GM23338 (cell line): ENCODE results near the gene OR7G2. TPM values are rescaled to one million over a fixed set of nuclear protein-coding genes. Genes with fewer than 3 reads are reported as not detected.

Experiments used
- ATAC-seq: fragments of 200-7000 bp; cut with Tn5 transposase; 3 replicates; pipeline ENCODE4 v1.9.1; 2020
- DNase-seq: peaks from one replicate; pipeline ENCODE4 v3.0.0-alpha.2; 2015; ENCODE audit warnings: low spot score
- H2AFZ ChIP-seq: fragments of 200-600 bp; sonication (generic); 2 replicates; pipeline ENCODE4 v1.8.0; 2016; ENCODE audit warnings: antibody characterized with exemption, mild to moderate bottlenecking, moderate library complexity
- H3F3A ChIP-seq: fragments of 200-600 bp; sonication (generic); replicated peaks from 2 replicates; pipeline ENCODE4 v1.8.0; 2017; ENCODE audit warnings: antibody characterized with exemption, mixed run types, low read depth
- H3K27ac ChIP-seq: fragments of 200-600 bp; sonication (generic); 2 replicates; pipeline ENCODE4 v1.6.1; 2016; ENCODE audit warnings: low read depth
- H3K27me3 ChIP-seq: fragments of 200-600 bp; sonication (generic); 2 replicates; pipeline ENCODE4 v1.8.0; 2016; ENCODE audit warnings: mild to moderate bottlenecking, mixed run types, moderate library complexity; ENCODE audit not compliant: insufficient read depth
- H3K36me3 ChIP-seq: fragments of 200-600 bp; sonication (generic); 2 replicates; pipeline ENCODE4 v1.8.0; 2016; ENCODE audit warnings: mild to moderate bottlenecking; ENCODE audit not compliant: insufficient read depth
- H3K4me1 ChIP-seq: fragments of 200-600 bp; sonication (generic); 2 replicates; pipeline ENCODE4 v1.8.0; 2016; ENCODE audit warnings: mild to moderate bottlenecking, moderate library complexity; ENCODE audit not compliant: insufficient read depth
- H3K4me2 ChIP-seq: fragments of 200-600 bp; sonication (generic); 2 replicates; pipeline ENCODE4 v1.7.1; 2017; ENCODE audit warnings: mixed run types
- H3K4me3 ChIP-seq: fragments of 200-600 bp; sonication (generic); 2 replicates; pipeline ENCODE4 v1.6.1; 2016; ENCODE audit warnings: mixed run types
- H3K79me2 ChIP-seq: fragments of 200-600 bp; sonication (generic); replicated peaks from 2 replicates; pipeline ENCODE4 v1.8.0; 2017; ENCODE audit warnings: mild to moderate bottlenecking; ENCODE audit not compliant: insufficient read depth
- H3K9me2 ChIP-seq: fragments of 200-600 bp; sonication (generic); 2 replicates; pipeline ENCODE4 v1.8.0; 2017; ENCODE audit not compliant: insufficient read depth
- H4K20me1 ChIP-seq: fragments of 200-600 bp; sonication (generic); replicated peaks from 2 replicates; pipeline ENCODE4 v1.8.0; 2017; ENCODE audit warnings: mild to moderate bottlenecking; ENCODE audit not compliant: insufficient read depth
- H3K27ac Mint-ChIP-seq: 2 replicates; pipeline ENCODE4 v1.8.0; 2020; ENCODE audit warnings: inconsistent platforms, mild to moderate bottlenecking, moderate library complexity, mixed read lengths
- H3K27me3 Mint-ChIP-seq: 3 replicates; pipeline ENCODE4 v1.8.0; 2022; ENCODE audit warnings: low read depth, mild to moderate bottlenecking, moderate library complexity, mixed read lengths, inconsistent platforms; ENCODE audit not compliant: insufficient read depth, poor library complexity
- H3K36me3 Mint-ChIP-seq: 3 replicates; pipeline ENCODE4 v1.8.0; 2021; ENCODE audit warnings: low read depth, mild to moderate bottlenecking, inconsistent platforms, moderate library complexity, mixed read lengths
- H3K4me1 Mint-ChIP-seq: 3 replicates; pipeline ENCODE4 v1.8.0; 2020; ENCODE audit warnings: mild to moderate bottlenecking, inconsistent platforms, mixed read lengths
- H3K4me3 Mint-ChIP-seq: 3 replicates; pipeline ENCODE4 v1.8.0; 2021; ENCODE audit warnings: moderate library complexity, mild to moderate bottlenecking, inconsistent platforms, mixed read lengths
- H3K9me3 Mint-ChIP-seq: 3 replicates; pipeline ENCODE4 v1.8.0; 2020; ENCODE audit warnings: moderate library complexity, mild to moderate bottlenecking, inconsistent platforms, mixed read lengths
- CREB1 ChIP-seq: fragments of 250-450 bp; sonication (Bioruptor Pico); IDR thresholded peaks from 2 replicates; pipeline ENCODE4 v1.5.0; 2020; ENCODE audit warnings: low read depth, mild to moderate bottlenecking, moderate library complexity
- CTCF ChIP-seq, 2 experiments: fragments of 200-600 bp in 1 of 2; sonication (generic) in 1 of 2; conservative IDR thresholded peaks; 2 replicates each; pipeline versions ENCODE4 v1.5.1 to v1.6.1; 2016 to 2017; ENCODE audit warnings: antibody characterized with exemption in 2 of 2, low read depth in 2 of 2, mild to moderate bottlenecking in 2 of 2, moderate library complexity in 1 of 2
- ETS1 ChIP-seq: IDR thresholded peaks from 2 replicates; pipeline ENCODE4 v1.6.1; 2016; ENCODE audit warnings: antibody characterized with exemption
- EZH2 ChIP-seq: fragments of 200-600 bp; sonication (generic); IDR thresholded peaks from one replicate; pipeline ENCODE4 v1.8.0; 2017; ENCODE audit warnings: antibody characterized with exemption, mild to moderate bottlenecking, low read depth; ENCODE audit not compliant: unreplicated experiment
- EZH2phosphoT487 ChIP-seq: fragments of 200-600 bp; sonication (generic); IDR thresholded peaks from one replicate; pipeline ENCODE4 v1.8.1; 2018; ENCODE audit warnings: antibody characterized with exemption; ENCODE audit not compliant: unreplicated experiment
- JUNB ChIP-seq: IDR thresholded peaks from one replicate; pipeline ENCODE4 v1.6.1; 2016; ENCODE audit warnings: antibody characterized with exemption; ENCODE audit not compliant: unreplicated experiment
- POLR2AphosphoS5 ChIP-seq: IDR thresholded peaks from 2 replicates; pipeline ENCODE4 v1.6.1; 2016; ENCODE audit warnings: antibody characterized with exemption, low read depth
- STAT1 ChIP-seq: IDR thresholded peaks from one replicate; pipeline ENCODE4 v1.6.1; 2016; ENCODE audit warnings: antibody characterized with exemption; ENCODE audit not compliant: unreplicated experiment
- ZNF114 ChIP-seq: fragments of 250-450 bp; sonication (Bioruptor Pico); IDR thresholded peaks from 2 replicates; pipeline ENCODE4 v1.5.0; 2020; ENCODE audit warnings: mild to moderate bottlenecking, moderate library complexity
- ZNF331 ChIP-seq: fragments of 250-450 bp; sonication (Bioruptor Pico); IDR thresholded peaks from 2 replicates; pipeline ENCODE4 v1.5.0; 2020; ENCODE audit warnings: low read depth, mild to moderate bottlenecking, moderate library complexity
- ZNF462 ChIP-seq: fragments of 250-450 bp; sonication (Bioruptor Pico); IDR thresholded peaks from 2 replicates; pipeline ENCODE4 v1.5.0; 2020; ENCODE audit warnings: mild to moderate bottlenecking, moderate library complexity
- polyA plus RNA-seq: library from polyadenylated mRNA; unstranded; fragments of >200 nt; fragmentation: Nextera tagmentation; extraction: Ambion mirVana; gene quantifications from 2 replicates; pipeline ENCODE4 v1.2.1, GENCODE V29; 2016
- total RNA-seq: library from RNA; depleted of rRNA; stranded (reverse); fragments of >200 nt; shearing (Covaris generic); gene quantifications from 2 replicates; pipeline ENCODE4 v1.2.3, GENCODE V29; 2014

Gene OR7G2
- total and polyA plus RNA-seq, 2 experiments from 2014 or later = not detected

GRCh38 chr19:9151367-9151766 is 44.1 kb upstream of the OR7G2 start (continued):
- TF ChIP-seq ETS1 = no peak
- no peak for TF ChIP-seq CREB1 (CRISPR knock-in tag)
- no peak for TF ChIP-seq POLR2AphosphoS5
- no peak for TF ChIP-seq EZH2phosphoT487
- TF ChIP-seq CTCF (conservative IDR thresholded peaks at IDR 0.05; ENCODE audit: low read depth in 2 of 2) = no peak
- TF ChIP-seq ZNF114 (CRISPR knock-in tag) = no peak
- TF ChIP-seq ZNF331 (CRISPR knock-in tag) = no peak

- Mint-ChIP-seq H3K9me3 (peaks cover 97% of the 10 kb centered on the region), H3K4me3 (no peak overlapping the region), H3K4me1 (no peaks in the 10 kb centered on the region), H3K27me3 (peaks cover 9% of the 10 kb centered on the region), H3K27ac (no peak overlapping the region), H3K36me3 (peaks cover 99% of the 10 kb centered on the region)
- Histone ChIP-seq H3K4me3 (no peak overlapping the region), H3K4me1 (peaks cover 9% of the 10 kb centered on the region; the same call in 1 of the 2 replicates), H2AFZ (no peak overlapping the region), H3F3A (no peaks in the 10 kb centered on the region), H3K27ac (no peak overlapping the region), H3K79me2 (peaks cover 100% of the 10 kb centered on the region), H4K20me1 (peaks cover 44% of the 10 kb centered on the region), H3K36me3 (peaks cover 15% of the 10 kb centered on the region), H3K9me2 (no peaks in the 10 kb centered on the region), H3K27me3 (no peaks in the 10 kb centered on the region), H3K4me2 (no peak overlapping the region)
- no peak for DNase-seq
- no peak for ATAC-seq
- TF ChIP-seq EZH2 (no peak), CREB1 (CRISPR knock-in tag) (no peak), JUNB (no peak), EZH2phosphoT487 (no peak), STAT1 (no peak), POLR2AphosphoS5 (no peak), ETS1 (no peak), ZNF462 (CRISPR knock-in tag) (no peak), ZNF114 (CRISPR knock-in tag) (no peak), ZNF331 (CRISPR knock-in tag) (no peak)
Measured at GRCh38 chr19:9150650-9151049, 43.4 kb upstream of the OR7G2 start.
